ENCODE results near the gene SMIM35. TPM values are rescaled to one million over a fixed set of nuclear protein-coding genes. Genes with fewer than 3 reads are reported as not detected.

SMIM35 gene
- under 1 TPM; 0.10 to 0.19 (median 0.15) TPM for polyA plus RNA-seq (ENCODE audit: insufficient read length in 3 of 3)

- DNase-seq (ENCODE audit: low read depth in 3 of 3, low spot score in 2 of 3) = no peak
These were observed at the start of gene SMIM35 for GRCh38 chr11:118086913-118087768. SMIM35 (minus strand) TSS chr11:118086963; CDS start chr11:118086757, 206 bp downstream.

- DNase-seq (ENCODE audit: low read depth in 3 of 3, low spot score in 2 of 3) = no peak
These were observed 49.6 kb upstream of the SMIM35 start for GRCh38 chr11:118136341-118136740.

- no peak for DNase-seq (ENCODE audit: low read depth in 3 of 3, low spot score in 2 of 3)
These were observed 49.0 kb upstream of the SMIM35 start for GRCh38 chr11:118135796-118136165.

DNA sequence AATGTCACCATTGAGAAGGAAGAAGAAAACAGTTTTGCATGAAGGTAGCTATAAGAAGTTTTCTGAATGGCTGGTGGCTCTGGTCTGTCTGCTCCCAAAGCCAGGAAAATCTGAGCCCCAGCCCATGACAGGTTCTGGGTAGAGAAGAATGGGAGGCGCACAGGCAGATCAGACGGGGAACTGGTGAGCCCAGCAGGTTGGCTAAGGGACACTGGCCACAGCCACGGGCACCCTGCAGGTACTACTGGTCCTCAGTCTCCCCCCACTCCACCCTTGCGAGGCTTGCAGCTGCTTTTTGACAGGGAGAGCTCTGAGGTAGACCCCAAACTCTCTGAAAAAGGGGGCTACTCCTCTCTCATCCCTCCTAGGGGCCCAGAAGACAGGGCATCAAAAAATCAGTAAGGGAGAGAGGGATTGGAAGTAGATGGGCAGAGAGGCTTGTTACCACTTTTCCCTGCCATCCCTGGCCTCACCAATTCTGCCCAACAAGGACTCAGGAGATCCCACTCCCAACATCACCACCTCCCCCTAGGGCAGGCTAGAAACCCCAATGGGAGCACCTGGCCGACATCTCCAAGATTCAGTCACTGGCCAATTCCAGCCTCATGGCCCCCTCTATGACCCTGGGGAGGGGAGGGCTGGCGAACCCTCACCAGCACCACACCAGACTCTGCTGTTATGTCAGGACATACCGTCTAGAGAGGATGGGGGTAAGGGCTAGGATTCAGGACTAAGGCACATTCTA, 48.5 kb upstream of the SMIM35 start:
- DNase-seq (ENCODE audit: low read depth in 3 of 3, low spot score in 2 of 3) = no peak

- DNase-seq (ENCODE audit: low read depth in 3 of 3, low spot score in 2 of 3) = no peak
These were observed 47.1 kb upstream of the SMIM35 start for GRCh38 chr11:118133816-118134215.

DNA sequence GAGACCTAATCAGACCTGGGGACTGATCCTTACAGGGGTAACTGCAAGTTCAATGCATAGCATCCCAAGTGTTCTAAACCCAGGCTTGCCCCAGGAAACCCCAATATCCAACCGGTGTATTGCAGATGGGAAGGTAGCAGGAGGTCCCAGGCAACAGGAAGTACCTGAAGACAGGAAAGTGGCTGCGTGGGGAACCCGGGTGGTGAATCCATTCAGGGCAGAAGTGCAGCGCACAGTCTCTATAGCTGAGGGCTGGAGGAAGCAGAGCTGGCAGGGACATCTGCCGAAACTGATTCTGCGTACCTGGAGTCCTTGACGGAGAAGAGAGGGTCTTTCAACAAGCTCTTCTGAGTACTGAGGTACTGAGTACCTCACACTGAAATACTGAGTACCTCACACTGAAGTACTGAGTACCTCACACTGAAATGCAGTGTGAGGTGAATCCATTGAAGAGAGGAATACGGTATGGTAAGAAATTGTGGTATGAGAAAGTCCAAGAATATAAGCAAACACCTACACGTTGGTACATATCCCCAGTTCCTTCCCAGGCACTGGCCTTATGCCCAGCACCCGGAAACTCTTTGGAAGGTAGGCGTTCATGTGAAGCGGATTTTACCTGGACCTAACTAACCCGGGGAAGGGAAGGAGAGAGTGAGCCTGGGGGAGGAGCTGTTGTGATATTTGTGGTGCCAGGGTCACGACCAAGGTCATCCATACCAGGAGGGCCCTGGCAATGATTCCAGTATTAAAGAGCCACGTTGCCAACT, 45.8 kb upstream of the SMIM35 start:
- DNase-seq (ENCODE audit: low read depth in 3 of 3, low spot score in 2 of 3) = no peak

GRCh38 chr11:118129471-118130172, 42.9 kb upstream of the SMIM35 start:
- no peak for DNase-seq (ENCODE audit: low read depth in 3 of 3, low spot score in 2 of 3)

- DNase-seq (ENCODE audit: low read depth in 3 of 3, low spot score in 2 of 3) = no peak
These were observed 42.1 kb upstream of the SMIM35 start for GRCh38 chr11:118128721-118129470.

- no peak for DNase-seq (ENCODE audit: low read depth in 3 of 3, low spot score in 2 of 3)
These were observed 41.5 kb upstream of the SMIM35 start for GRCh38 chr11:118128310-118128709.

- no peak for DNase-seq (ENCODE audit: low read depth in 3 of 3, low spot score in 2 of 3)
These were observed 39.5 kb upstream of the SMIM35 start for GRCh38 chr11:118126082-118126838.

- no peak for DNase-seq (ENCODE audit: low read depth in 3 of 3, low spot score in 2 of 3)
These were observed 38.3 kb upstream of the SMIM35 start for GRCh38 chr11:118124929-118125535.

DNA sequence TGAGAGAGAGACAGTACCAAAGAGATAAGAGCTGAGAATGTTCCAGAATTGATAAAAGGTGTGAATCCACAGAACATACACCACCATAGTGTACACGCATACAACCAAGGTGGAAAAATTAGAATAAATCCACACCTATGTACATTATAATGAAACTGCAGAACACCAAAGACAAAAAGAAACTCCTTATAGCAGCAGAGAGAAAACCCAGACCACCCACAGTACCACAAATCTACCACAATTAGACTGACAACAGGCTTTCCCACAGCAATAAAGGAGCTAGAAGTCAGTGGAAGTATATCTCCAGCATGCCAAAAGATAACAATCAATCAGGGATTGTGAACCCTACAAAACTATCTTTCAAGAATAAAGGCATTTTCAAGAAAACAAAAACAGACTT, 34.0 kb upstream of the SMIM35 start:
- DNase-seq (ENCODE audit: low read depth in 3 of 3, low spot score in 2 of 3) = no peak

GRCh38 chr11:118117790-118118601, 31.2 kb upstream of the SMIM35 start:
- DNase-seq (ENCODE audit: low read depth in 3 of 3, low spot score in 2 of 3) = no peak

- DNase-seq (ENCODE audit: low read depth in 3 of 3, low spot score in 2 of 3) = no peak
These were observed 28.3 kb upstream of the SMIM35 start for GRCh38 chr11:118115048-118115447.

GRCh38 chr11:118114266-118114665, 27.5 kb upstream of the SMIM35 start:
- no peak for DNase-seq (ENCODE audit: low read depth in 3 of 3, low spot score in 2 of 3)

DNA sequence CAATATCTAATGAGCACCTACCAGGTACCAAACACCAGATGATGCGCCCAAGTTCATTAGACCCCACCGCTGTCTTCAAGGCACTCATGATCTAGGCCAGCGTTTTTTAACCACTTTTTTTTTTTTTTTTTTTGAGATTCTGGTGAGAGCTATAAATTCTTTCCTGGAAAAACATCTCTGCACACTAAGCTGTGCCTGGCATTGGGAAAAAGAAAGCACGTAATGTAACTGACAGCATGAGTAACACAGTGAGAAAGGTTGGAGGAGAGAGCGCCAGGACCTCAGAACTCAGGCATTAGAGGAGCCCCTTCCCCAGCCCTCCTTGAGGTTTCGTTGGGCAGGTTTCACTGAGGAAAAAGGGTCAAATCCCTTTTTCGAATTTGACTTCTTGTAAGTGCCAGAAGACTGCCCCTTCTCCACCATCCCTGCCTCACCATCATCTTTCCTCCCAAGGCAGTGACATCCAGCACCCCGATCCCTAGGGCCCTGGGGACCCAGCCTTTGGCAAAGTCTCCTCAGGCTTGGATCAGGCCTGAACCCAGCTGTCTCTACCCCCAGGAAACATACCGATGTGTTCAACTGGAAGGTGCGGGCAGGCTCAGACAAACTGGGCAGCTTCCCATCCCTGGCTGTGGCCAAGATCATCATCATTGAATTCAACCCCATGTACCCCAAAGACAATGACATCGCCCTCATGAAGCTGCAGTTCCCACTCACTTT, 26.1 kb upstream of the SMIM35 start:
- DNase-seq (ENCODE audit: low read depth in 3 of 3, low spot score in 2 of 3) = no peak

- no peak for DNase-seq (ENCODE audit: low read depth in 3 of 3, low spot score in 2 of 3)
These were observed 24.9 kb upstream of the SMIM35 start for GRCh38 chr11:118111744-118112035.
